Heart right ventricle (tissue), 16 donors: ENCODE data around the gene GIMAP5. TPM values are rescaled to one million over a fixed set of nuclear protein-coding genes. Genes with fewer than 3 reads are reported as not detected.

Experiments used
- ATAC-seq, 8 donors: fragments of 200-7000 bp; cut with Tn5 transposase; one replicate each; pipeline ENCODE4 v1.9.1; 2020; ENCODE audit warnings: mild to moderate bottlenecking in 8 of 8, moderate library complexity in 8 of 8, moderate number of reproducible peaks in 1 of 8
- DNase-seq, 2 donors: peaks; one replicate each; pipeline ENCODE4 v3.0.0-alpha.2; 2020
- H3K27ac ChIP-seq, 10 donors: fragments of 200-600 bp; sonication (generic) in 2 of 10; one replicate each; pipeline versions ENCODE4 v1.5.0 to v1.8.0; 2020 to 2022; ENCODE audit warnings: mild to moderate bottlenecking in 3 of 10
- H3K27me3 ChIP-seq, 7 donors: fragments of 200-600 bp; one replicate each; pipeline ENCODE4 v1.8.0; 2021 to 2022; ENCODE audit warnings: mild to moderate bottlenecking in 2 of 7
- H3K36me3 ChIP-seq, 9 donors: fragments of 200-600 bp; sonication (generic) in 1 of 9; one replicate each; pipeline versions ENCODE4 v1.5.0 to v1.8.0; 2020 to 2022; ENCODE audit warnings: mild to moderate bottlenecking in 2 of 9
- H3K4me1 ChIP-seq, 9 donors: fragments of 200-600 bp; sonication (generic) in 1 of 9; one replicate each; pipeline versions ENCODE4 v1.5.0 to v1.8.0; 2020 to 2022; ENCODE audit warnings: mild to moderate bottlenecking in 4 of 9
- H3K4me3 ChIP-seq, 10 donors: fragments of 200-600 bp; sonication (generic) in 2 of 10; one replicate each; pipeline versions ENCODE4 v1.5.0 to v1.8.0; 2020 to 2022; ENCODE audit warnings: mild to moderate bottlenecking in 7 of 10, moderate library complexity in 2 of 10
- H3K9me3 ChIP-seq, 11 donors: fragments of 200-600 bp in 10 of 11; sonication (generic) in 2 of 11; one replicate each; pipeline versions ENCODE4 v1.5.0 to v1.8.0; 2013 to 2022; ENCODE audit warnings: mild to moderate bottlenecking in 2 of 11, control low read depth in 1 of 11, moderate library complexity in 1 of 11
- WGBS, 2 donors: extraction: QIAGEN DNeasy Blood & Tissue Kit; methylation state at CpG; one replicate each; pipeline ENCODE4 v1.1.7; 2013; ENCODE audit warnings: inconsistent platforms in 1 of 2; 5-methylcytosine and 5-hydroxymethylcytosine counted together
- intact Hi-C, 10 donors: fragments of 100-400 bp; cut with DNase I; formaldehyde crosslinking; loops; one replicate each; pipeline versions ENCODE4 v1.11.1 to v1.14.2; 2022
- polyA plus RNA-seq, 2 donors: library from polyadenylated mRNA; stranded (reverse); fragments of 200-250 nt; gene quantifications; one replicate each; pipeline ENCODE4 v1.2.3, GENCODE V29; 2013
- total RNA-seq, 10 donors: library from RNA; stranded (reverse); fragmentation: NEBNext Ultra II Directional in 3 of 10; extraction: Animal tissue kit (Norgen Biotek cat#: 25700) in 3 of 10; gene quantifications; one replicate each; pipeline versions ENCODE4 v1.2.1 to v1.2.4, GENCODE V29; 2021 to 2023
- TF ChIP-seq, protein P1 (sequence below), 9 donors: fragments of 200-600 bp; sonication (generic) in 2 of 9; IDR thresholded peaks; one replicate each; pipeline versions ENCODE4 v1.5.0 to v1.8.0; 2021 to 2022; ENCODE audit warnings: antibody characterized with exemption in 9 of 9, mild to moderate bottlenecking in 5 of 9, moderate library complexity in 1 of 9
- donor health status: Arrhythmogenic right ventricular cardiomyopathy.
- donor health status: ischemic (EF 13 %, LVEDD 7.1; RV severe dilation, severe dysfunction).
- donor health status: healthy with polysubstance abuse.
- donor health status: DM: no; HTN: yes; CAD: no.
- donor health status: DM: no; HTN: no; CAD: no.
- donor health status: ischemic (EF 25% LVEDD 6.9; RV normal size, moderate dysfunction).
- donor health status: ischemic (EF 25% LVEDD 5.7; RV mildly dilated, moderate dysfunction).
- donor health status: healthy.
- donor health status: DM: yes; HTN: yes; CAD: no.
- donor health status: Ischemic cardiomyopathy.
- donor health status: ischemic (EF 35%, LVEDD 5.7; RV mildly dilated, moderate dysfunction).
- donor health status: nonischemic (EF 11% LVEDD 7.7; RV severe dilation, severe dysfunction).
- donor health status: DM: yes; HTN: yes; CAD: no.
- donor health status: PGD.
- donor health status: ischemic (EF 29% LVEDD 5.4; RV normal size, mild dysfunction).
- donor health status: nonischemic (EF 23%, LVEDD 6.1; RV moderate dilation, normal function).

Gene GIMAP5
- total and polyA plus RNA-seq, 12 donors, result 6.5 to 35.0 (median 14.1) TPM

GRCh38 chr7:150778738-150779301 lies 41.6 kb downstream of the GIMAP5 start:
- Histone ChIP-seq H3K4me3 (no peak overlapping the region), H3K27ac (no peak overlapping the region), H3K4me1 (peaks cover 0 to 31% (median 0%) of the 10 kb centered on the region in 9 donors), H3K9me3 (peaks cover 0 to 13% (median 0%) of the 10 kb centered on the region in 11 donors), H3K36me3 (no peaks in the 10 kb centered on the region), H3K27me3 (no peaks in the 10 kb centered on the region)
- intact Hi-C loops, result loop anchor here in 9 of 10 donors (2.0 to 10.0 kb wide), 8 partner anchors 43 to 238 kb away; no protein-coding TSS in a partner anchor
- ATAC-seq, result peak; percentile 74 to 94 (median 89)
- peak; percentile 85 to 87 for DNase-seq
- WGBS, 2 donors, result 8 to 10% methylated on average over 12 of the region's 12 CpGs
- TF ChIP-seq, protein P1, sequence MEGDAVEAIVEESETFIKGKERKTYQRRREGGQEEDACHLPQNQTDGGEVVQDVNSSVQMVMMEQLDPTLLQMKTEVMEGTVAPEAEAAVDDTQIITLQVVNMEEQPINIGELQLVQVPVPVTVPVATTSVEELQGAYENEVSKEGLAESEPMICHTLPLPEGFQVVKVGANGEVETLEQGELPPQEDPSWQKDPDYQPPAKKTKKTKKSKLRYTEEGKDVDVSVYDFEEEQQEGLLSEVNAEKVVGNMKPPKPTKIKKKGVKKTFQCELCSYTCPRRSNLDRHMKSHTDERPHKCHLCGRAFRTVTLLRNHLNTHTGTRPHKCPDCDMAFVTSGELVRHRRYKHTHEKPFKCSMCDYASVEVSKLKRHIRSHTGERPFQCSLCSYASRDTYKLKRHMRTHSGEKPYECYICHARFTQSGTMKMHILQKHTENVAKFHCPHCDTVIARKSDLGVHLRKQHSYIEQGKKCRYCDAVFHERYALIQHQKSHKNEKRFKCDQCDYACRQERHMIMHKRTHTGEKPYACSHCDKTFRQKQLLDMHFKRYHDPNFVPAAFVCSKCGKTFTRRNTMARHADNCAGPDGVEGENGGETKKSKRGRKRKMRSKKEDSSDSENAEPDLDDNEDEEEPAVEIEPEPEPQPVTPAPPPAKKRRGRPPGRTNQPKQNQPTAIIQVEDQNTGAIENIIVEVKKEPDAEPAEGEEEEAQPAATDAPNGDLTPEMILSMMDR (IDR thresholded peaks at IDR 0.05), result peak; percentile 78 to 95 (median 90)

GRCh38 chr7:150780292-150780691 lies 43.1 kb downstream of the GIMAP5 start:
- 62 to 73% methylated on average over 3 of the region's 3 CpGs for WGBS, 2 donors
- no peak overlapping the region for H3K4me3 ChIP-seq
- ATAC-seq (no peak), DNase-seq (no peak)
- peak overlapping the region in 1 of 10 donors; percentile 76 for H3K27ac ChIP-seq
- peaks cover 0 to 46% (median 13%) of the 10 kb centered on the region in 9 donors for H3K4me1 ChIP-seq
- H3K36me3 ChIP-seq, result no peaks in the 10 kb centered on the region
- no peaks in the 10 kb centered on the region for H3K9me3 ChIP-seq
- H3K27me3 ChIP-seq, result no peaks in the 10 kb centered on the region
- intact Hi-C loops, result loop anchor here in 3 of 10 donors (5.0 kb wide), 2 partner anchors 42 to 97 kb away; no protein-coding TSS in a partner anchor
- TF ChIP-seq, protein P1 (IDR thresholded peaks at IDR 0.05), result no peak

- peaks cover 0 to 54% (median 20%) of the 10 kb centered on the region in 9 donors for H3K4me1 ChIP-seq
- WGBS, 2 donors, result 42 to 54% methylated on average over 3 of the region's 3 CpGs
- intact Hi-C loops, result loop anchor here in 3 of 10 donors (5.0 kb wide), 2 partner anchors 41 to 96 kb away; no protein-coding TSS in a partner anchor
- no peaks in the 10 kb centered on the region for H3K9me3 ChIP-seq
- no peaks in the 10 kb centered on the region for H3K36me3 ChIP-seq
- TF ChIP-seq, protein P1 (IDR thresholded peaks at IDR 0.05), result no peak
- H3K27ac ChIP-seq, result peak overlapping the region in 1 of 10 donors; percentile 76
- H3K4me3 ChIP-seq, result no peak overlapping the region
- H3K27me3 ChIP-seq, result no peaks in the 10 kb centered on the region
- DNase-seq (no peak), ATAC-seq (no peak)
Measured at GRCh38 chr7:150781103-150781502, 43.9 kb downstream of the GIMAP5 start.

- DNase-seq, result no peak
- TF ChIP-seq, protein P1 (IDR thresholded peaks at IDR 0.05), result no peak
- no peak overlapping the region for H3K4me3 ChIP-seq
- ATAC-seq, result no peak
- no peaks in the 10 kb centered on the region for H3K36me3 ChIP-seq
- no peaks in the 10 kb centered on the region for H3K9me3 ChIP-seq
- intact Hi-C loops, result loop anchor here in 3 of 10 donors (5.0 kb wide), 2 partner anchors 40 to 95 kb away; no protein-coding TSS in a partner anchor
- H3K27ac ChIP-seq, result peak overlapping the region in 1 of 10 donors; percentile 76
- peaks cover 0 to 63% (median 26%) of the 10 kb centered on the region in 9 donors for H3K4me1 ChIP-seq
- WGBS, 2 donors, result 98 to 100% methylated on average over 2 of the region's 2 CpGs
- H3K27me3 ChIP-seq, result no peaks in the 10 kb centered on the region
Measured at GRCh38 chr7:150781961-150782360, 44.7 kb downstream of the GIMAP5 start.
